ENCODE data around the gene MAGEA11. TPM values are rescaled to one million over a fixed set of nuclear protein-coding genes. Genes with fewer than 3 reads are reported as not detected.
"Not testable (repeated sequence)": the region's sequence is repeated elsewhere in the genome, so short reads cannot be mapped to it uniquely, and the experiment has no call there.

The MAGEA11 gene
- total RNA-seq, 1 donor, result not detected

DNA sequence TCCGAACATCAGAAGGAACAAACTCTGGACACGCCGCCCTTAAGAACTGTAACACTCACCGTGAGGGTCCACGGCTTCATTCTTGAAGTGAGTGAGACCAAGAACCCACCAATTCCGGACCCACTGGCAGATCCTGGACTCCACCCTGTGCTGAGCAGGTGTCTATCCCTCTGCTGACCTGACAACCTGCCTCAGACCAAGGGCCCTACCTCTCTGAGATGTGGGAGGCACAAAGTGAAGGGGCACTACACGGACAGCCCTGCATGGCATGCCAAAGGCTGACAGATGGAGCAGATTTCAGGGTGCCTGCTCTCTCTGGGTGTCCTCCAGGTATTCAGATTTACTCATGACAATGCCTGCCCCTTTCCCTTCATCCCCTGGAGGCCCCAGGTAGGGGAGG, 48.0 kb downstream of the MAGEA11 start:
- no peak overlapping the region for H3K4me3 ChIP-seq (ENCODE audit: low read depth, low read length)
- TF ChIP-seq, protein P1, sequence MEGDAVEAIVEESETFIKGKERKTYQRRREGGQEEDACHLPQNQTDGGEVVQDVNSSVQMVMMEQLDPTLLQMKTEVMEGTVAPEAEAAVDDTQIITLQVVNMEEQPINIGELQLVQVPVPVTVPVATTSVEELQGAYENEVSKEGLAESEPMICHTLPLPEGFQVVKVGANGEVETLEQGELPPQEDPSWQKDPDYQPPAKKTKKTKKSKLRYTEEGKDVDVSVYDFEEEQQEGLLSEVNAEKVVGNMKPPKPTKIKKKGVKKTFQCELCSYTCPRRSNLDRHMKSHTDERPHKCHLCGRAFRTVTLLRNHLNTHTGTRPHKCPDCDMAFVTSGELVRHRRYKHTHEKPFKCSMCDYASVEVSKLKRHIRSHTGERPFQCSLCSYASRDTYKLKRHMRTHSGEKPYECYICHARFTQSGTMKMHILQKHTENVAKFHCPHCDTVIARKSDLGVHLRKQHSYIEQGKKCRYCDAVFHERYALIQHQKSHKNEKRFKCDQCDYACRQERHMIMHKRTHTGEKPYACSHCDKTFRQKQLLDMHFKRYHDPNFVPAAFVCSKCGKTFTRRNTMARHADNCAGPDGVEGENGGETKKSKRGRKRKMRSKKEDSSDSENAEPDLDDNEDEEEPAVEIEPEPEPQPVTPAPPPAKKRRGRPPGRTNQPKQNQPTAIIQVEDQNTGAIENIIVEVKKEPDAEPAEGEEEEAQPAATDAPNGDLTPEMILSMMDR (IDR thresholded peaks at IDR 0.05; ENCODE audit: insufficient read depth, low read length), result no peak
- DNase-seq (ENCODE audit: low read depth), result no peak

DNA sequence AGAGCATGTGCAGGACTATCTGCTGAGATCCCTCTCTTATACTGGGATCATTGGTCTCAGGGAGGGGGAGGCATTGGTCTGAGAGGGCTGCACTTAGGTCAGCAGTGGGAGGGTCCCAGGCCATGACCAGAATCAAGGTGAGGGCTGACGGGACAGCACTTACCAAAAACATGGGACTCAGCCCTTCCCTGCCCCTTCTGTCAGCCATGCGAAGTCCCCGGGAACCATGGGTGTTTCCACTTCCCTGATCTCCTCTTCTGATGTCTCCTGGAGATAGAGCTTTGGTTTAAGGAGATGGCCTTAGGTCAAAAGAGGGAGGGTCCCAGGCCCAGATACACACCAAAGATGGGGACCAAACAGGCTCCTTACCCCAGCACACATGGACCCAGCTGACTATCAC, 49.1 kb downstream of the MAGEA11 start:
- DNase-seq (ENCODE audit: low read depth), result no peak
- TF ChIP-seq, protein P1 (IDR thresholded peaks at IDR 0.05; ENCODE audit: insufficient read depth, low read length), result no peak

DNA sequence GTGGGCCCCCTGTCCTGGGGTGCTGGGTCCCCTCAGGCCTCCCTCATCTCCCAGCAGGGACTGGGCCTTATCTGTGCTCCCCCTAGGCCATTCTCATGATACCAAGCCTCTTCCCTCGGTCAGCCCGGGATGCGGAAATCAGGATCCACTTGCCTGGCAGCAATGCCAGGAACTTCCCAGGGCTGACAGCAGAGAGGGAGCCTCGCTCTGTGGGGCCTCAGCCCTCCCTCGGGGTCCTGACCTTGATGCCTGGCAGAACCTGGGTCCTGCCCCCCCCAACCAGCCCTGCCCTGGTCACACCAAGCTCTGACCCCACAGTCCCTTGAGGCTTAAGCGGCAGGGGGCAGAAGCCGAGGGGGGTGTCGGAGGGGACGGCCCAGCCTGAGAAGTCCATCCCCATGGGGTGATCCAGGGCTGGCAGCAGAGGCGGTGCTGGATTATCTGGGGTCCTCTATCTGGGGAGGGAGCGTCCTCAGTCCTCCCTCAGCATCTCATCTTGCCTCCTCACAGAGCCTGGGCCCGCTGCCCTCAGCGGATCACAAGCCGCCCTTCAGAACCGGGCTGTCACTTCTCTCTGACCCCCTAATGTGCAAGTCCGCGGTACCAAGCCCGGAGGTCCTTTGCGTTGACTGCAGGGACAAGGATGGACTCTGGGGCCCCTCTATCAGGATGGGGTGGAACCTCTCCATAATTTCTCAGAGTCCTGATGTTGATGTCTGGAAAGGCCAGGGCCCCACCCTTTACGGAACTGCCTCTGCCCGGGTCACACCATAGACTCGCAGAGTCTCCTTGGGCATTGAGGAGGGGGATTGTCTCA, 50.2 kb downstream of the MAGEA11 start:
- not testable (repeated sequence) for DNase-seq (ENCODE audit: low read depth); H3K4me3 ChIP-seq (ENCODE audit: low read depth, low read length)

More for the DNA sequence above, 49.1 kb downstream of the MAGEA11 start:
- H3K4me3 ChIP-seq (ENCODE audit: low read depth, low read length), result no peak overlapping the region

DNA sequence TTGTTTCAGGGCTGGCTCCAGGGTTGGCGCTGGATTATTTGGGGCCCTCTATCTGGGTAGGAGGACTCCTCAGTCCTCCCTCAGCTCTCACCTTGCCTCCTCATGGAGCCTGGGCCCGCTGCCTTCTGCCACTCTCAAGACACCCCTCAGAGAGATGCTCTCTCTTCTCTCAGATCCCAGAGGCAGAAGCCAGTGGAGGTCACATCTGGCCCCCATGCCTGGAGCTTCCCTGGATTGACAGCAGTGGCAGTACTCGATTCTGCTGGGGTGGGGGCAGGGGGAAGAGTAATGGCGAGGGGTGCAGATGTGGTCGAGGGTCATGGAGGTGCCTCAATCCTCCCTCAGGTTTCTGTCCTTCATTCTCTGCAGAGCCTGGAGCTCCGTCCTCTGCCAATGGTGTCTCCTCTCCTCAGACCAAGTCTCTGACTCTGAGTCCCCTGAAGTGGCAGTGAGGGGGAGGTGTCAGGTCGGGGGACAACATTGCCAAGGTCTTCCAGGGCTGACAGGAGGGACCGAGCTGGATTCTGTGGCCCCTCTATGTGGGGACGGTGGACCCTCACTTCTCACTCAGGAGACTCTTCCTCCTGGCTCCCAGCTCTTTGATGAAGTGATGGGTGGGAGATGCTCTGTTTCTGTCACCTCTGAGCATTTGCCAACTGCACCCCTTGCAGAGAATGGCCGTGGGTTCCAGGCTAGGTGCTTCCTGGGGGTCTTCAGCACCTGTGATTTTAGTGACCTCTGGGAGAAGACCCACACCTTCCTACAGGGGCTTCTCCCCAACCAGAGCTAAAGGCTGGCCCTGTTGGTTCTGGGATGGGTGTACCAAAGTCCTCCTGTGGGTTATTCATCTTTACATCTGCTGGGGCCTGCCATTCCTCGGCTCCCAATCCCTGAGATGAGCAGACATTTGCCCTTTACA, 51.1 kb downstream of the MAGEA11 start:
- no peak for DNase-seq (ENCODE audit: low read depth)
- TF ChIP-seq, protein P1 (IDR thresholded peaks at IDR 0.05; ENCODE audit: insufficient read depth, low read length), result no peak
- no peak overlapping the region for H3K4me3 ChIP-seq (ENCODE audit: low read depth, low read length)

Small RNA genes lying within 50 kb of the gene (small RNA-seq; reads per million reads assigned to genes)
- gene AC244098.1 (not detected), gene AC244098.2 (not detected), gene AC244098.3 (not detected)

Other genes with a start within 250 kb of the MAGEA11 start
- 16.8 and 63.3 TPM in 2 replicates for gene IDS, start 206.8 kb upstream of the MAGEA11 start, total RNA-seq (ENCODE audit: low replicate concordance)
- 11.1 and 19.4 TPM in 2 replicates for gene EOLA1, start 171.0 kb upstream of the MAGEA11 start, total RNA-seq (ENCODE audit: low replicate concordance)
- not detected in 2 replicates for gene HSFX3, start 162.1 kb upstream of the MAGEA11 start, total RNA-seq (ENCODE audit: low replicate concordance)
- not detected in 2 replicates for gene MAGEA9B, start 124.6 kb upstream of the MAGEA11 start, total RNA-seq (ENCODE audit: low replicate concordance)
- 0.36 TPM in 1 of 2 replicates, not detected in the other for gene HSFX2, start 116.7 kb upstream of the MAGEA11 start, total RNA-seq (ENCODE audit: low replicate concordance)
- 6.6 and 13.6 TPM in 2 replicates for gene TMEM185A, start 80.3 kb upstream of the MAGEA11 start, total RNA-seq (ENCODE audit: low replicate concordance)
- 0.45 TPM in 1 of 2 replicates, not detected in the other for gene HSFX1, start 62.0 kb downstream of the MAGEA11 start, total RNA-seq (ENCODE audit: low replicate concordance)
- not detected in 2 replicates for gene MAGEA9, start 69.9 kb downstream of the MAGEA11 start, total RNA-seq (ENCODE audit: low replicate concordance)
- not detected in 2 replicates for gene MAGEA8, start 169.1 kb downstream of the MAGEA11 start, total RNA-seq (ENCODE audit: low replicate concordance)
- not detected in 2 replicates for gene HSFX4, start 217.5 kb downstream of the MAGEA11 start, total RNA-seq (ENCODE audit: low replicate concordance)
- gene EOLA2, start 226.4 kb downstream of the MAGEA11 start, total RNA-seq (ENCODE audit: low replicate concordance), result 15.5 and 21.8 TPM in 2 replicates